Measurements from ENCODE around the gene MTIF3. TPM values are rescaled to one million over a fixed set of nuclear protein-coding genes. Genes with fewer than 3 reads are reported as not detected.
A peak's percentile ranks its signal among the peaks of the same experiment; 100 is the strongest.

Gene MTIF3
- total and polyA plus RNA-seq, 10 donors: 38.1 to 95.2 (median 60.0) TPM

DNA sequence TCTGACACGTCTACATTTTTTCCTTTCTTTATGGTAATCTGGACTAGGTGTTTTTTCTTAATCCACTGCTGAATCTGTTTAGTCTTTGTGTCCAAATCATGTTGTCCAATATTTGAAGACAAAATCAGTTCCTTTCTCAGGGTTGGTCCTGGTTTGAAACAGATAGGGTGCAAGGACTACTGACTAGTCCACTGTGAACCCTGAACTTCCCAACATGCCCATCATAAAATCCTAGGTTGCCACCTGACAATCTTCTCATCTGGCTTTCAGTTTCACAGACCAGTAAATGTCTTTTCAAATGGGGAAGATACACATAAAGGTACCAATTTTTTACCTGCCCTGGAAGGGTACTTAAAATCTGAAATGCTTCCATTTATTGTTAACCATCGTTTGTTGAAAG, 13.2 kb downstream of the MTIF3 start:
- H3K27ac ChIP-seq: no peak overlapping the region
- H3K9me3 ChIP-seq: no peaks in the 10 kb centered on the region
- WGBS, 5 donors: 89 to 97% (median 96%) methylated on average over 2 of the region's 2 CpGs
- H3K4me1 ChIP-seq: peaks cover 0 to 44% (median 15%) of the 10 kb centered on the region in 6 donors
- intact Hi-C loops (cut with DNase I; ENCODE audit: low total_unique reads): no loop called here
- TF ChIP-seq POLR2AphosphoS5 (IDR thresholded peaks at IDR 0.05) (no peak), POLR2A (IDR thresholded peaks at IDR 0.05) (no peak)
- TF ChIP-seq, protein P1, sequence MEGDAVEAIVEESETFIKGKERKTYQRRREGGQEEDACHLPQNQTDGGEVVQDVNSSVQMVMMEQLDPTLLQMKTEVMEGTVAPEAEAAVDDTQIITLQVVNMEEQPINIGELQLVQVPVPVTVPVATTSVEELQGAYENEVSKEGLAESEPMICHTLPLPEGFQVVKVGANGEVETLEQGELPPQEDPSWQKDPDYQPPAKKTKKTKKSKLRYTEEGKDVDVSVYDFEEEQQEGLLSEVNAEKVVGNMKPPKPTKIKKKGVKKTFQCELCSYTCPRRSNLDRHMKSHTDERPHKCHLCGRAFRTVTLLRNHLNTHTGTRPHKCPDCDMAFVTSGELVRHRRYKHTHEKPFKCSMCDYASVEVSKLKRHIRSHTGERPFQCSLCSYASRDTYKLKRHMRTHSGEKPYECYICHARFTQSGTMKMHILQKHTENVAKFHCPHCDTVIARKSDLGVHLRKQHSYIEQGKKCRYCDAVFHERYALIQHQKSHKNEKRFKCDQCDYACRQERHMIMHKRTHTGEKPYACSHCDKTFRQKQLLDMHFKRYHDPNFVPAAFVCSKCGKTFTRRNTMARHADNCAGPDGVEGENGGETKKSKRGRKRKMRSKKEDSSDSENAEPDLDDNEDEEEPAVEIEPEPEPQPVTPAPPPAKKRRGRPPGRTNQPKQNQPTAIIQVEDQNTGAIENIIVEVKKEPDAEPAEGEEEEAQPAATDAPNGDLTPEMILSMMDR (IDR thresholded peaks at IDR 0.05 in 8 of 11, conservative IDR thresholded peaks at IDR 0.05 in 3 of 11): no peak
- no peak for DNase-seq
- H3K27me3 ChIP-seq (replicated peaks in 1 of 7): no peaks in the 10 kb centered on the region
- peaks cover 0 to 99% (median 58%) of the 10 kb centered on the region in 6 donors for H3K36me3 ChIP-seq
- H3K4me3 ChIP-seq: no peak overlapping the region

DNA sequence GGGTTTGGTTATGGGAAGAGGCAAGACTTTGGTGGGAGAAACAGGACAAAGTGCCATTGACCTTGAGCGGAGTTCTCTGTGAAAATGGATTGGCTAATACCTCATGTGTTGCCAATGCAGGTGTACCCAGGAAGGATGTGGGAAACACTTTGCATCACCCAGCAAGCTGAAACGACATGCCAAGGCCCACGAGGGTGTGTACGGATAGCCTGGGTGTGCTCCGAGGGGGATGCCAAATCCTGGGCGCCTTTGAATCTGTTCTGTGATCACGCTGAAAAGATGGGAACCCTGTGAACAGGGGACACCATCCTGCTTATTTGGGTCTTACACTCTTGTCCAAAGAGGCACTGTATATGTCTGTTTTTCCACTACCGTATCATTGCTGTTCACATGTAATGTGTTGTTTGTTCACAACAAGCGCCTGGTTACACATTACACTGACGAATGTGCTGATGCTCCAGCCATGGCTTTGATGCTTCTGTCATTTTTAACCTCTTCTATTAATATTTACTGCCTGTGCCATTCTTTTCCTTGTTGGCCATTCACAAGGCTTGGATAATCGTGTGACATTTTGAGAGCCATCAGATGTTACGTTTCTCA, 17.7 kb downstream of the MTIF3 start:
- Histone ChIP-seq H3K4me3 (no peak overlapping the region), H3K4me1 (peaks cover 0 to 57% (median 20%) of the 10 kb centered on the region in 6 donors), H3K36me3 (peaks cover 6 to 100% (median 83%) of the 10 kb centered on the region in 6 donors), H3K27me3 (replicated peaks in 1 of 7) (no peaks in the 10 kb centered on the region), H3K9me3 (no peaks in the 10 kb centered on the region), H3K27ac (peak overlapping the region in 4 of 8 donors; percentile 23 to 70 (median 49))
- DNase-seq: no peak
- WGBS, 5 donors: 67 to 81% (median 80%) methylated on average over 12 of the region's 12 CpGs
- TF ChIP-seq POLR2AphosphoS5 (IDR thresholded peaks at IDR 0.05): peak in 1 of 3 donors; percentile 64
- TF ChIP-seq POLR2A (IDR thresholded peaks at IDR 0.05): no peak
- intact Hi-C loops (cut with DNase I; ENCODE audit: low total_unique reads): no loop called here

DNA sequence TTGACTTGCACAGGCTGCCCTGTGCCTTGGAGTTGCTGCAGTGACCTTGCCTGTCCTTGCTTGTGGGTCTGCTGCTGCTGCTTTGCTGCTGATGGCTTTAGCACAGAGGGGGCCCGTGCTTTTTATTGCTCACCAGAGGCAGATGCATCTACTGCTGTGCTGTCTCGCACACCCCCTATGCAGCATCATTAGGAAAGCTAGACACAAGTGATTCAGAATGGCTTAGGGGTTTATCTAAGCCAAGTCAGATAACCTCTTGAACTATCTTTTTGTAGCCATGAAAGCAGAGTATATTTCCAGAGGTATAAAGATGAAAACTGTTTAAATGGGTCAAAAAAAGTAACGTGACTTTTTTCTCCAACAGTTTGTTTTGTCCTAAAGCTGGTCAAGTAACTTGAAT, 18.2 kb downstream of the MTIF3 start:
- Histone ChIP-seq H3K4me1 (peaks cover 3 to 62% (median 25%) of the 10 kb centered on the region in 6 donors), H3K4me3 (no peak overlapping the region), H3K27me3 (replicated peaks in 1 of 7) (no peaks in the 10 kb centered on the region), H3K9me3 (no peaks in the 10 kb centered on the region), H3K27ac (peak overlapping the region in 5 of 8 donors; percentile 23 to 70 (median 43)), H3K36me3 (peaks cover 6 to 100% (median 84%) of the 10 kb centered on the region in 6 donors)
- intact Hi-C loops (cut with DNase I; ENCODE audit: low total_unique reads): no loop called here
- TF ChIP-seq POLR2AphosphoS5 (IDR thresholded peaks at IDR 0.05) (peak in 1 of 3 donors; percentile 35), POLR2A (IDR thresholded peaks at IDR 0.05) (no peak)
- TF ChIP-seq, protein P1 (IDR thresholded peaks at IDR 0.05 in 8 of 11, conservative IDR thresholded peaks at IDR 0.05 in 3 of 11): no peak
- no peak for DNase-seq
- 84 to 96% (median 94%) methylated on average over 3 of the region's 3 CpGs for WGBS, 5 donors

DNA sequence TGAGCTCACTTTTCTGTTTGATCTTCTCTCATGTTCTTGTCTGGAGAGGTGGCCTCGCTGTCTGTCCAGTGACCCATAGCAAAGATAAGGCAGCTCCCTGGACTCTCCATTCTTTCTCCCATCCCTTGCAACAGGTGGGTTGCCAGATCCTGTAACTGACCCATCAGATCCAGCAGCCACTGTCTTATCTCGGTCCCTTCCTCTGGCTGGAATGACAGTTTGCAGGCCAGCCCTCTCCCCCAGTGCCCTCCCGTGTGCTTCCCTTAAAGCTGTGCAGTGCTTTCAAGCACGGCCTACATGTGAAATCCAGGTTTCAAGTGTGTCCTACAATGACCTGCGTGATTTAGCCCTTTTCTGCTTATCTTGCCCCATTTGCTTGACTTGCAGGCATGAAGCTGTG, 22.2 kb downstream of the MTIF3 start:
- H3K9me3 ChIP-seq: no peaks in the 10 kb centered on the region
- H3K36me3 ChIP-seq: peaks cover 6 to 63% (median 53%) of the 10 kb centered on the region in 6 donors
- peak overlapping the region; percentile 89 to 97 (median 92) for H3K27ac ChIP-seq
- TF ChIP-seq, protein P1 (IDR thresholded peaks at IDR 0.05 in 8 of 11, conservative IDR thresholded peaks at IDR 0.05 in 3 of 11): no peak
- TF ChIP-seq POLR2AphosphoS5 (IDR thresholded peaks at IDR 0.05): no peak
- no peak for TF ChIP-seq POLR2A (IDR thresholded peaks at IDR 0.05)
- H3K4me3 ChIP-seq: peak overlapping the region in 1 of 8 donors; percentile 94
- H3K27me3 ChIP-seq (replicated peaks in 1 of 7): no peaks in the 10 kb centered on the region
- peaks cover 14 to 87% (median 56%) of the 10 kb centered on the region in 6 donors for H3K4me1 ChIP-seq
- WGBS, 5 donors: 89 to 95% (median 92%) methylated on average over 5 of the region's 5 CpGs
- DNase-seq: no peak
- intact Hi-C loops (cut with DNase I; ENCODE audit: low total_unique reads): no loop called here
